Neural progenitor cell (in vitro differentiated cells): ENCODE results near the gene ADARB2. TPM values are rescaled to one million over a fixed set of nuclear protein-coding genes. Genes with fewer than 3 reads are reported as not detected.

Experiments used
- DNase-seq: peaks from one replicate; pipeline ENCODE4 v3.0.0-alpha.2; 2016; ENCODE audit warnings: low spot score
- H2AFZ ChIP-seq: fragments of 200-600 bp; sonication (generic); replicated peaks from 2 replicates; pipeline ENCODE4 v1.6.1; 2016; ENCODE audit warnings: antibody characterized with exemption
- H3F3A ChIP-seq: fragments of 200-600 bp; sonication (generic); 2 replicates; pipeline ENCODE4 v1.6.1; 2016; ENCODE audit warnings: antibody characterized with exemption, low read depth
- H3K27ac ChIP-seq: fragments of 200-600 bp; sonication (generic); 2 replicates; pipeline ENCODE4 v1.5.1; 2016; ENCODE audit warnings: mild to moderate bottlenecking
- H3K27me3 ChIP-seq: fragments of 200-600 bp; sonication (generic); 2 replicates; pipeline ENCODE4 v1.6.1; 2016; ENCODE audit warnings: mild to moderate bottlenecking, moderate library complexity
- H3K36me3 ChIP-seq: fragments of 200-600 bp; sonication (generic); 2 replicates; pipeline ENCODE4 v1.5.1; 2016
- H3K4me1 ChIP-seq: fragments of 200-600 bp; sonication (generic); 2 replicates; pipeline ENCODE4 v1.6.1; 2016; ENCODE audit warnings: mixed run types
- H3K4me2 ChIP-seq: fragments of 200-600 bp; sonication (generic); 2 replicates; pipeline ENCODE4 v1.6.1; 2016
- H3K4me3 ChIP-seq: fragments of 200-600 bp; sonication (generic); 2 replicates; pipeline ENCODE4 v1.5.1; 2016
- H3K79me2 ChIP-seq: fragments of 200-600 bp; sonication (generic); 2 replicates; pipeline ENCODE4 v1.6.1; 2016; ENCODE audit warnings: low read depth
- H3K9ac ChIP-seq: fragments of 200-600 bp; sonication (generic); 2 replicates; pipeline ENCODE4 v1.6.1; 2016
- H3K9me3 ChIP-seq: fragments of 200-600 bp; sonication (generic); 2 replicates; pipeline ENCODE4 v1.5.1; 2016; ENCODE audit warnings: low read depth
- H4K20me1 ChIP-seq: fragments of 200-600 bp; sonication (generic); 2 replicates; pipeline ENCODE4 v1.6.1; 2016; ENCODE audit warnings: low read depth
- H3K27ac Mint-ChIP-seq: 3 replicates; pipeline ENCODE4 v1.8.0; 2021; ENCODE audit warnings: mixed read lengths
- H3K27me3 Mint-ChIP-seq: 2 replicates; pipeline ENCODE4 v1.8.0; 2022; ENCODE audit warnings: low read depth, mild to moderate bottlenecking, inconsistent platforms, moderate library complexity, mixed read lengths; ENCODE audit not compliant: insufficient read depth
- H3K36me3 Mint-ChIP-seq: 3 replicates; pipeline ENCODE4 v1.8.0; 2021; ENCODE audit warnings: mixed read lengths
- H3K4me1 Mint-ChIP-seq: 3 replicates; pipeline ENCODE4 v1.8.0; 2021; ENCODE audit warnings: mixed read lengths
- H3K4me3 Mint-ChIP-seq: 3 replicates; pipeline ENCODE4 v1.8.0; 2021; ENCODE audit warnings: mild to moderate bottlenecking, moderate library complexity, mixed read lengths
- H3K9me3 Mint-ChIP-seq: 3 replicates; pipeline ENCODE4 v1.8.0; 2020; ENCODE audit warnings: mixed read lengths
- EZH2 ChIP-seq: fragments of 200-600 bp; sonication (generic); IDR thresholded peaks from 2 replicates; pipeline ENCODE4 v1.6.1; 2017; ENCODE audit warnings: antibody characterized with exemption, mild to moderate bottlenecking, moderate library complexity
- EZH2phosphoT487 ChIP-seq: fragments of 200-600 bp; sonication (generic); IDR thresholded peaks from 2 replicates; pipeline ENCODE4 v1.6.1; 2017; ENCODE audit warnings: antibody characterized with exemption
- total RNA-seq: library from RNA; depleted of rRNA; stranded (reverse); fragments of >200 nt; gene quantifications from 2 replicates; pipeline ENCODE4 v1.2.3, GENCODE V29; 2015; ENCODE audit warnings: low replicate concordance
- TF ChIP-seq, protein P1 (sequence below): fragments of 200-600 bp; sonication (generic); IDR thresholded peaks from 2 replicates; pipeline ENCODE4 v1.5.1; 2017; ENCODE audit warnings: antibody characterized with exemption, mild to moderate bottlenecking

The ADARB2 gene
- total RNA-seq, 1 donor from 2014 or later = not detected

DNA sequence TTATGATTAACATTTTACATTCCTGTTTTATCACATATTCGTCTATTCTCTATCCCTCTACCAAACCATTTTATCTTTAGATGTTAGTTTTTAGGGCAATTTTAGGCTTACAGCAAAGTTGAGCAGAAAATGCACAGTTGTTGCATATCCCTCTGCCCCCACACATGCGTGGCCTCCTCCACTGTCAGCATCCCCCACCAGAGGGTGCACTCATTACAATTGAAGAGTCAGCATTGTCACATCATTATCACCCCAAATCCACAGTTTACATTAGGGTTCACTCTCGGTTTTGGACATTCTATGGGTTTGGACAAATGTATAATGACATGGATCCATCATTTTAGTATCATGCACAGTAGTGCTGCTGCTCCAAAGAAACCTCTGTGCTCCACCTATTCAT, 594.7 kb downstream of the ADARB2 start:
- Histone ChIP-seq H3K79me2 (no peaks in the 10 kb centered on the region), H3K27me3 (no peaks in the 10 kb centered on the region), H3K36me3 (peaks cover 5% of the 10 kb centered on the region), H4K20me1 (no peaks in the 10 kb centered on the region), H3K9me3 (peaks cover 8% of the 10 kb centered on the region), H3K4me2 (no peak overlapping the region), H2AFZ (no peak overlapping the region), H3K4me3 (no peak overlapping the region), H3K4me1 (peaks cover 6% of the 10 kb centered on the region), H3F3A (no peaks in the 10 kb centered on the region), H3K27ac (no peak overlapping the region), H3K9ac (no peak overlapping the region)
- H3K27me3 Mint-ChIP-seq = peaks cover 6% of the 10 kb centered on the region
- H3K36me3 Mint-ChIP-seq = no peaks in the 10 kb centered on the region
- no peak overlapping the region for H3K27ac Mint-ChIP-seq
- peaks cover 4% of the 10 kb centered on the region for H3K4me1 Mint-ChIP-seq
- peak; percentile 32 for DNase-seq
- TF ChIP-seq, protein P1, sequence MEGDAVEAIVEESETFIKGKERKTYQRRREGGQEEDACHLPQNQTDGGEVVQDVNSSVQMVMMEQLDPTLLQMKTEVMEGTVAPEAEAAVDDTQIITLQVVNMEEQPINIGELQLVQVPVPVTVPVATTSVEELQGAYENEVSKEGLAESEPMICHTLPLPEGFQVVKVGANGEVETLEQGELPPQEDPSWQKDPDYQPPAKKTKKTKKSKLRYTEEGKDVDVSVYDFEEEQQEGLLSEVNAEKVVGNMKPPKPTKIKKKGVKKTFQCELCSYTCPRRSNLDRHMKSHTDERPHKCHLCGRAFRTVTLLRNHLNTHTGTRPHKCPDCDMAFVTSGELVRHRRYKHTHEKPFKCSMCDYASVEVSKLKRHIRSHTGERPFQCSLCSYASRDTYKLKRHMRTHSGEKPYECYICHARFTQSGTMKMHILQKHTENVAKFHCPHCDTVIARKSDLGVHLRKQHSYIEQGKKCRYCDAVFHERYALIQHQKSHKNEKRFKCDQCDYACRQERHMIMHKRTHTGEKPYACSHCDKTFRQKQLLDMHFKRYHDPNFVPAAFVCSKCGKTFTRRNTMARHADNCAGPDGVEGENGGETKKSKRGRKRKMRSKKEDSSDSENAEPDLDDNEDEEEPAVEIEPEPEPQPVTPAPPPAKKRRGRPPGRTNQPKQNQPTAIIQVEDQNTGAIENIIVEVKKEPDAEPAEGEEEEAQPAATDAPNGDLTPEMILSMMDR = peak; percentile 53
- TF ChIP-seq EZH2 = no peak
- no peak overlapping the region for H3K4me3 Mint-ChIP-seq
- peaks cover 28% of the 10 kb centered on the region for H3K9me3 Mint-ChIP-seq

DNA sequence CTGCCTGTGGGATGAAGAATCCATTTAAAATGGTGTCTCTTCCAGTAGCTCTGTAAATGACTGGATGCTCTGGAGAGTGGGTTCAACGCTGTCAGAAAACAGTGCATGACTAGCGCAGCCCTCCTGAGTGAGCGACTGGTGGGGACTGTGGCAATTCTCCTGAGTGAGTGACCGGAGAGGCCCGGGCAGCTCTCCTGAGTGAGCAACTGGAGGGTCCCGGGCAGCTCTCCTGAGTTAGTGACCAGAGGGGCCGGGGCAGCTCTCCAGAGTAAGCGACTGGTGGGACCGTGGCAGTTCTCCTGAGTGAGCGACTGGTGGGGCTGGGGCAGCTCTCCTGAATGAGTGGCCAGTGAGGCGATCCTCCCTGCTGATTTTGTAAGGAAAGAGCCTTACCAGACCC, 595.6 kb downstream of the ADARB2 start:
- no peak for DNase-seq
- no peaks in the 10 kb centered on the region for H3K79me2 ChIP-seq
- H4K20me1 ChIP-seq = no peaks in the 10 kb centered on the region
- H2AFZ ChIP-seq = no peak overlapping the region
- Mint-ChIP-seq H3K9me3 (peaks cover 25% of the 10 kb centered on the region), H3K36me3 (no peaks in the 10 kb centered on the region), H3K4me3 (no peak overlapping the region), H3K27ac (no peak overlapping the region), H3K27me3 (peaks cover 4% of the 10 kb centered on the region), H3K4me1 (peaks cover 4% of the 10 kb centered on the region)
- H3K36me3 ChIP-seq = peaks cover 5% of the 10 kb centered on the region
- H3F3A ChIP-seq = no peaks in the 10 kb centered on the region
- no peak overlapping the region for H3K27ac ChIP-seq
- no peak overlapping the region for H3K9ac ChIP-seq
- peaks cover 8% of the 10 kb centered on the region for H3K9me3 ChIP-seq
- no peak overlapping the region for H3K4me3 ChIP-seq
- no peaks in the 10 kb centered on the region for H3K27me3 ChIP-seq
- peaks cover 6% of the 10 kb centered on the region for H3K4me1 ChIP-seq
- TF ChIP-seq EZH2 (no peak), EZH2phosphoT487 (no peak)
- TF ChIP-seq, protein P1 = no peak
- no peak overlapping the region for H3K4me2 ChIP-seq

DNA sequence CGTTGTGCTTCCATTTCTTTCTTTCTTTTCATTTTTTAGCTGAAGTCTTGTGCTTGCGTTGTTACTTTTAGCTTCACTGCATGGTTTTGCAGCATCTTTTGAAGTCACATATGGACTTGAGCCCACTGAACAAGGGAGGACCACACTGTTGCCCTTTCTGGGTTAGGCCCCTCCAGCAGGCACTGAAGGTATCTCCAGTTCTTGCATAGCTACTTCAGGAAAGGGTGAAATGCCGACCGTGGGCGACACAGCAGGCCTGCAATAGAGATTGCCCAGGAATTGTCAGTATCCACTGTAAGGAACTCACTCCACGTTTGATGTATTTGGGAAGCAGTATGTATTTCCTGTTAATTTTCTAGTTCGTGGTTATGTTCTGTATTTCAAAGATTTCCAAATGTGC, 596.1 kb downstream of the ADARB2 start:
- no peak overlapping the region for H3K4me2 ChIP-seq
- no peak overlapping the region for H3K9ac ChIP-seq
- H3F3A ChIP-seq = no peaks in the 10 kb centered on the region
- peaks cover 5% of the 10 kb centered on the region for H3K36me3 ChIP-seq
- DNase-seq = no peak
- Mint-ChIP-seq H3K9me3 (peaks cover 24% of the 10 kb centered on the region), H3K36me3 (no peaks in the 10 kb centered on the region), H3K4me3 (no peak overlapping the region), H3K4me1 (peaks cover 4% of the 10 kb centered on the region), H3K27me3 (peaks cover 4% of the 10 kb centered on the region), H3K27ac (no peak overlapping the region)
- no peak overlapping the region for H3K27ac ChIP-seq
- no peaks in the 10 kb centered on the region for H3K79me2 ChIP-seq
- no peaks in the 10 kb centered on the region for H3K27me3 ChIP-seq
- no peak overlapping the region for H3K4me3 ChIP-seq
- H2AFZ ChIP-seq = peak overlapping the region; percentile 32
- H3K4me1 ChIP-seq = peaks cover 6% of the 10 kb centered on the region
- H4K20me1 ChIP-seq = no peaks in the 10 kb centered on the region
- TF ChIP-seq EZH2 (no peak), EZH2phosphoT487 (no peak)
- TF ChIP-seq, protein P1 = no peak
- H3K9me3 ChIP-seq = peaks cover 8% of the 10 kb centered on the region

DNA sequence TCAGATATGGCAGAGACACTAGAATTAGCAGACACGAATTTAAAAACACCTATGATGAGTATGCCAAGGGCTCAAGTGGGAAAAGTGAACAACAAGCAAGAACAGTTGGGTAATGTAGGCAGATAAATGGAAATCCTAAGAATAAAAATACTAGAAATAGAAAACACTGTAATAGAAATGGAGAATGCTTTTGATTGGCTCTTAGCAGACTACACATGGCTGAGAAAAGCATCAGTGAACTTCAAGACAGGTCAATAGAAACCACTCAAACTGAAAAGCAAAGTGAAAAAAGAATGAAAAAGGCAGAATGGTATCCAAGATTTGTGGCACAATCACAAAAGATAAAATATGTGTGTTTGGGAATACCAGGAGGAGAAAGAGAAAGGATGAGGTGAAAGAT, 598.8 kb downstream of the ADARB2 start:
- Histone ChIP-seq H3K4me1 (peaks cover 6% of the 10 kb centered on the region), H3K9ac (no peak overlapping the region), H3K9me3 (no peaks in the 10 kb centered on the region), H3K27ac (no peak overlapping the region), H3K4me3 (no peak overlapping the region), H2AFZ (no peak overlapping the region), H3K79me2 (no peaks in the 10 kb centered on the region), H3F3A (no peaks in the 10 kb centered on the region), H3K27me3 (no peaks in the 10 kb centered on the region), H4K20me1 (no peaks in the 10 kb centered on the region), H3K36me3 (no peaks in the 10 kb centered on the region), H3K4me2 (no peak overlapping the region)
- Mint-ChIP-seq H3K4me3 (no peak overlapping the region), H3K27me3 (peaks cover 4% of the 10 kb centered on the region), H3K9me3 (peaks cover 19% of the 10 kb centered on the region), H3K36me3 (no peaks in the 10 kb centered on the region), H3K27ac (no peak overlapping the region), H3K4me1 (peaks cover 4% of the 10 kb centered on the region)
- TF ChIP-seq EZH2phosphoT487 (no peak), EZH2 (no peak)
- TF ChIP-seq, protein P1 = no peak
- DNase-seq = no peak
